Endothelial cell of umbilical vein (primary cell): ENCODE results near the gene PM20D2. TPM values are rescaled to one million over a fixed set of nuclear protein-coding genes. Genes with fewer than 3 reads are reported as not detected.
A peak's percentile ranks its signal among the peaks of the same experiment; 100 is the strongest.

Experiments
- BruUV-seq: library from RNA; stranded (reverse); fragments of 400-500 nt; replicated peaks from 2 replicates; lab custom pipeline; 2021; lab: Mats Ljungman, UMichigan
- CTCF ChIA-PET: fragments of 300-600, 350-600 bp; sonication (Branson Sonifier 250); formaldehyde crosslinking; loops from one replicate; lab custom pipeline; 2021; ENCODE audit warnings: antibody characterized with exemption, inconsistent platforms; lab: Charles Lee
- POLR2A ChIA-PET: fragments of 300-600, 350-600 bp; sonication (Branson Sonifier 250); formaldehyde crosslinking; loops from one replicate; lab custom pipeline; 2021; ENCODE audit warnings: antibody characterized with exemption, inconsistent platforms; lab: Charles Lee
- DNase-seq: peaks from one replicate; pipeline ENCODE4 v3.0.0-alpha.2; 2011; ENCODE audit warnings: low read depth, low spot score
- FAIRE-seq: peaks from 2 replicates; lab custom pipeline; 2011; peaks lifted over from hg19 to GRCh38; lab: Jason Lieb, UNC
- H2AFZ ChIP-seq: 2 replicates; pipeline ENCODE4 v1.6.0; 2012; ENCODE audit warnings: low read depth, low read length, control low read depth, inconsistent platforms
- H3K27ac ChIP-seq: 2 replicates; pipeline ENCODE4 v1.5.1; 2011; ENCODE audit warnings: low read depth, mild to moderate bottlenecking, control low read depth, low read length, moderate library complexity; ENCODE audit not compliant: insufficient read depth
- H3K27me3 ChIP-seq, 2 experiments: 2 replicates each; pipeline versions ENCODE4 v1.6.0 to v1.6.1; 2011; ENCODE audit warnings: low read length in 2 of 2, mixed read lengths in 1 of 2; ENCODE audit not compliant: control insufficient read depth in 2 of 2, insufficient read depth in 2 of 2
- H3K36me3 ChIP-seq, 2 experiments: 2 replicates in 1 of 2; 3 replicates in 1 of 2; pipeline ENCODE4 v1.5.1; 2011; ENCODE audit warnings: low read length in 2 of 2, mild to moderate bottlenecking in 1 of 2, moderate library complexity in 1 of 2; ENCODE audit not compliant: control insufficient read depth in 2 of 2, insufficient read depth in 2 of 2; ENCODE audit errors: extremely low read depth in 1 of 2
- H3K4me1 ChIP-seq: 3 replicates; pipeline ENCODE4 v1.5.1; 2011; ENCODE audit warnings: mild to moderate bottlenecking, low read length; ENCODE audit not compliant: control insufficient read depth, insufficient read depth; ENCODE audit errors: extremely low read depth
- H3K4me2 ChIP-seq: 2 replicates; pipeline ENCODE4 v1.6.1; 2011; ENCODE audit warnings: low read length, control low read depth, mixed read lengths; ENCODE audit not compliant: insufficient read depth
- H3K4me3 ChIP-seq, 3 experiments: fragments of 200-600 bp in 1 of 3; sonication (generic), shearing (Covaris generic) in 1 of 3; replicated peaks in 1 of 3; 2 replicates each; pipeline ENCODE4 v1.5.1; 2011 to 2016; ENCODE audit warnings: control low read depth in 3 of 3, low read length in 3 of 3, mild to moderate bottlenecking in 2 of 3, inconsistent platforms in 1 of 3, low read depth in 1 of 3, moderate library complexity in 1 of 3; ENCODE audit not compliant: insufficient read depth in 1 of 3
- H3K79me2 ChIP-seq: 2 replicates; pipeline ENCODE4 v1.6.0; 2012; ENCODE audit warnings: low read length, inconsistent platforms; ENCODE audit not compliant: control insufficient read depth, insufficient read depth
- H3K9ac ChIP-seq: replicated peaks from 2 replicates; pipeline ENCODE3; 2011; ENCODE audit warnings: low read length, control low read depth; ENCODE audit not compliant: insufficient read depth; ENCODE audit errors: extremely low read depth
- H3K9me1 ChIP-seq: replicated peaks from 3 replicates; pipeline ENCODE4 v1.6.0; 2011; ENCODE audit warnings: mild to moderate bottlenecking, low read length; ENCODE audit not compliant: control insufficient read depth, insufficient read depth; ENCODE audit errors: extremely low read depth
- H3K9me3 ChIP-seq: replicated peaks from 2 replicates; pipeline ENCODE4 v1.5.1; 2012; ENCODE audit warnings: low read length, inconsistent platforms; ENCODE audit not compliant: control insufficient read depth, insufficient read depth
- H4K20me1 ChIP-seq: replicated peaks from 2 replicates; pipeline ENCODE3; 2011; ENCODE audit warnings: mild to moderate bottlenecking, low read length; ENCODE audit not compliant: control insufficient read depth, insufficient read depth; ENCODE audit errors: extremely low read depth
- FOS ChIP-seq: IDR thresholded peaks from 2 replicates; pipeline ENCODE4 v1.6.1; 2011; ENCODE audit warnings: mild to moderate bottlenecking, low read length, moderate library complexity, borderline replicate concordance; ENCODE audit not compliant: insufficient read depth
- GATA2 ChIP-seq: IDR thresholded peaks from 2 replicates; pipeline ENCODE4 v1.7.0; 2011; ENCODE audit warnings: low read depth, mild to moderate bottlenecking, moderate library complexity, mixed read lengths, low read length; ENCODE audit not compliant: insufficient read length, insufficient read depth
- JUN ChIP-seq: IDR thresholded peaks from 2 replicates; pipeline ENCODE4 v1.6.1; 2011; ENCODE audit warnings: borderline replicate concordance, low read depth; ENCODE audit not compliant: insufficient read length, insufficient read depth
- MYC ChIP-seq: IDR thresholded peaks from one replicate; pipeline ENCODE4 v1.6.1; 2011; ENCODE audit warnings: mild to moderate bottlenecking, low read depth, low read length
- POLR2A ChIP-seq: IDR thresholded peaks from 2 replicates; pipeline ENCODE4 v1.6.1; 2012; ENCODE audit warnings: low read depth, mild to moderate bottlenecking, control low read depth, low read length
- POLR2AphosphoS5 ChIP-seq: IDR thresholded peaks from 2 replicates; pipeline ENCODE4 v1.6.1; 2012; ENCODE audit warnings: low read depth, mild to moderate bottlenecking, control low read depth, low read length, moderate library complexity; ENCODE audit not compliant: insufficient read depth
- dilution Hi-C: fragments of 300-500 bp; cut with MboI; formaldehyde crosslinking; loops from one replicate; pipeline ENCODE4 v1.15.0; 2019; ENCODE audit warnings: low sequenced_read_pairs; ENCODE audit not compliant: extremely low pct_ligation_motif_present
- intact Hi-C: fragments of 100-400 bp; cut with micrococcal nuclease; formaldehyde crosslinking; loops from one replicate; pipeline ENCODE4 v1.10.0; 2022
- polyA plus RNA-seq, 4 experiments: library from polyadenylated mRNA; depleted of rRNA in 3 of 4; stranded (reverse) in 3 of 4; unstranded in 1 of 4; fragments of >200 nt; gene quantifications; 2 replicates each; pipeline versions ENCODE4 v1.2.1 to v1.2.3, GENCODE V29; 2011 to 2012; ENCODE audit warnings: missing spikeins in 1 of 4
- total RNA-seq: library from RNA; stranded (reverse); gene quantifications from 2 replicates; pipeline ENCODE4 v1.2.3, GENCODE V29; 2021
- TF ChIP-seq, protein P1 (sequence below): IDR thresholded peaks from 2 replicates; pipeline ENCODE4 v1.6.1; 2011; ENCODE audit not compliant: insufficient read depth, insufficient read length

The PM20D2 gene
- total and polyA plus RNA-seq, 2 donors (not counting 3 experiments of a cell fraction or from before 2014, with no cell fraction given), result 3.0 to 10.9 TPM

DNA sequence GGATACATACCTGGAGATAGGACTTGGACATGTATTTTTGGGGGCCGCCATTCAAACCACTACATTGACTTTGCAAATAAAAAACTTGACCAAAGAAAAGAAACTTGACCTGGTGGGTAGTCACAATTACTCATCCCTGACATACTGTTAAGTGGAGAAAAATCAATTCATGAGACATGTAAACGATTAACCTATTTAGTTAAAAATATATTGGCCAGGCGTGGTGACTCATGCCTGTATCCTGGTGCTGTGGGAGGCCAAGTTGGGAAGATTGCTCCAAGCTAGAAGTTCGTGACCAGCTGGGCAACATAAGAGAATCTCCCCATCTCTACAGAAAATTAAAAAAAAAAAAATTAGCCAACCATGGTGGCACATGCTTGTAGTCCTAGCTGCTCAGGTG, 25.5 kb upstream of the PM20D2 start:
- H3K9ac ChIP-seq, result no peak overlapping the region
- H3K4me1 ChIP-seq, result peaks cover 9% of the 10 kb centered on the region
- H3K27me3 ChIP-seq, result peaks cover 10 to 26% of the 10 kb centered on the region in 2 experiments
- H3K79me2 ChIP-seq, result no peaks in the 10 kb centered on the region
- POLR2A ChIA-PET, result no interaction called here
- TF ChIP-seq MYC (no peak), FOS (peak; percentile 12)
- no peaks in the 10 kb centered on the region for H3K36me3 ChIP-seq
- CTCF ChIA-PET, result interaction anchor here (1.2 to 5.0 kb wide), 3 partner anchors 9 to 136 kb away, joined by 3 to 49 read pairs (median 4); no protein-coding TSS in a partner anchor
- dilution Hi-C loops (no loop called here), intact Hi-C loops (no loop called here)
- H3K27ac ChIP-seq, result no peak overlapping the region
- no peak overlapping the region for H2AFZ ChIP-seq
- no peak for DNase-seq
- H4K20me1 ChIP-seq, result no peaks in the 10 kb centered on the region
- no peaks in the 10 kb centered on the region for H3K9me1 ChIP-seq
- no peak overlapping the region for H3K4me3 ChIP-seq
- BruUV-seq, result no TSS peak
- no peaks in the 10 kb centered on the region for H3K9me3 ChIP-seq
- no peak overlapping the region for H3K4me2 ChIP-seq
- FAIRE-seq, result no peak

DNA sequence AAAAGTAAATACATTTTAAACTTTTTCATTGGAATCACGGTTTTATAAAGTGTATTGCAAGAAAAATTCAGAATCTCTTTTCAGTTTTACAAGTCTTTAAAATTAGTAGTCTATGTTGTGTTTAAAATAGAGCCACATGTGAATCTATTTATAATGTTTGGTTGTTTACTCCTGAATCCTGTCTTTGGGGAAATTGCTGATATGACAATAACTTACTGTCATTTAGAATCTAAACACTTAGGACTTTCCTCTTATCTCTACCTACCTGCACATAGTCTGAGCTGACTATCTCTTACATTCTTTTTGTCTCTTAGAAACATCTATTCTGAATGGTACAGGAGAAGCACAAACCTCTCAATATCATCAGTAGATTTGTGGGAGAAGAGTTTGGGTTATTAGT, 23.9 kb upstream of the PM20D2 start:
- no peak overlapping the region for H3K4me2 ChIP-seq
- H4K20me1 ChIP-seq, result no peaks in the 10 kb centered on the region
- TF ChIP-seq POLR2AphosphoS5 (no peak), FOS (no peak), GATA2 (no peak), POLR2A (no peak), MYC (no peak), JUN (no peak)
- TF ChIP-seq, protein P1, sequence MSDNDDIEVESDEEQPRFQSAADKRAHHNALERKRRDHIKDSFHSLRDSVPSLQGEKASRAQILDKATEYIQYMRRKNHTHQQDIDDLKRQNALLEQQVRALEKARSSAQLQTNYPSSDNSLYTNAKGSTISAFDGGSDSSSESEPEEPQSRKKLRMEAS, result no peak
- POLR2A ChIA-PET, result no interaction called here
- DNase-seq (no peak), FAIRE-seq (no peak)
- no peaks in the 10 kb centered on the region for H3K9me1 ChIP-seq
- no peaks in the 10 kb centered on the region for H3K79me2 ChIP-seq
- H2AFZ ChIP-seq, result no peak overlapping the region
- no TSS peak for BruUV-seq
- intact Hi-C loops, result loop anchor here (1.0 to 2.0 kb wide), 4 partner anchors 41 to 246 kb away; partner anchors contain the start of gene PNRC1
- H3K9me3 ChIP-seq, result no peaks in the 10 kb centered on the region
- H3K36me3 ChIP-seq, result no peaks in the 10 kb centered on the region
- no peak overlapping the region for H3K27ac ChIP-seq
- no peak overlapping the region for H3K4me3 ChIP-seq
- peaks cover 6 to 21% of the 10 kb centered on the region in 2 experiments for H3K27me3 ChIP-seq
- dilution Hi-C loops, result no loop called here
- no peak overlapping the region for H3K9ac ChIP-seq
- peaks cover 9% of the 10 kb centered on the region for H3K4me1 ChIP-seq
- CTCF ChIA-PET, result interaction anchor here (1.0 to 5.0 kb wide), 11 partner anchors 10 to 300 kb away, joined by 3 to 49 read pairs (median 5); partner anchors contain the start of gene PM20D2
